ENCODE results near the gene VMP1. TPM values are rescaled to one million over a fixed set of nuclear protein-coding genes. Genes with fewer than 3 reads are reported as not detected.
A peak's percentile ranks its signal among the peaks of the same experiment; 100 is the strongest.
"Not testable (repeated sequence)": the region's sequence is repeated elsewhere in the genome, so short reads cannot be mapped to it uniquely, and the experiment has no call there.

VMP1 gene
- total RNA-seq, 1 donor, result 234 TPM

DNA sequence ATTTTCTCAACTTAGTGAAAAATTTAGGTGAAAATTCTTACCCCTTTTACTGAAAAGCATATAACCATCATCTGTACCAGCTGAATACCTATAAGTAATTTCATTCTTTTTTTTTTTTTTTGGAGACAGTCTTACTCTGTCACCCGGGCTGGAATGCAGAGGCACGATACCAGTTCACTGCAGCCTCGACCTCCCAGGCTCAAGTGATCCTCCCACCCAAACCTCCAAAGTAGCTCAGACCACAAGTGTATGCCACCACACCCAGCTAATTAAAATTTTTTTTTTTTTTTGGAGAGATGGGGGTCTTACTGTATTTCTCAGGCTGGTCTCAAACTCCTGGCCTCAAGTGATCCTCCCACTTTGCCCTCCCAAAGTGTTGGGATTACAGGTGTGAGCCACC is 151.5 kb downstream of the VMP1 start:
- TF ChIP-seq, protein P1, sequence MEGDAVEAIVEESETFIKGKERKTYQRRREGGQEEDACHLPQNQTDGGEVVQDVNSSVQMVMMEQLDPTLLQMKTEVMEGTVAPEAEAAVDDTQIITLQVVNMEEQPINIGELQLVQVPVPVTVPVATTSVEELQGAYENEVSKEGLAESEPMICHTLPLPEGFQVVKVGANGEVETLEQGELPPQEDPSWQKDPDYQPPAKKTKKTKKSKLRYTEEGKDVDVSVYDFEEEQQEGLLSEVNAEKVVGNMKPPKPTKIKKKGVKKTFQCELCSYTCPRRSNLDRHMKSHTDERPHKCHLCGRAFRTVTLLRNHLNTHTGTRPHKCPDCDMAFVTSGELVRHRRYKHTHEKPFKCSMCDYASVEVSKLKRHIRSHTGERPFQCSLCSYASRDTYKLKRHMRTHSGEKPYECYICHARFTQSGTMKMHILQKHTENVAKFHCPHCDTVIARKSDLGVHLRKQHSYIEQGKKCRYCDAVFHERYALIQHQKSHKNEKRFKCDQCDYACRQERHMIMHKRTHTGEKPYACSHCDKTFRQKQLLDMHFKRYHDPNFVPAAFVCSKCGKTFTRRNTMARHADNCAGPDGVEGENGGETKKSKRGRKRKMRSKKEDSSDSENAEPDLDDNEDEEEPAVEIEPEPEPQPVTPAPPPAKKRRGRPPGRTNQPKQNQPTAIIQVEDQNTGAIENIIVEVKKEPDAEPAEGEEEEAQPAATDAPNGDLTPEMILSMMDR (IDR thresholded peaks at IDR 0.05; ENCODE audit: insufficient read depth, low read length), result no peak

DNA sequence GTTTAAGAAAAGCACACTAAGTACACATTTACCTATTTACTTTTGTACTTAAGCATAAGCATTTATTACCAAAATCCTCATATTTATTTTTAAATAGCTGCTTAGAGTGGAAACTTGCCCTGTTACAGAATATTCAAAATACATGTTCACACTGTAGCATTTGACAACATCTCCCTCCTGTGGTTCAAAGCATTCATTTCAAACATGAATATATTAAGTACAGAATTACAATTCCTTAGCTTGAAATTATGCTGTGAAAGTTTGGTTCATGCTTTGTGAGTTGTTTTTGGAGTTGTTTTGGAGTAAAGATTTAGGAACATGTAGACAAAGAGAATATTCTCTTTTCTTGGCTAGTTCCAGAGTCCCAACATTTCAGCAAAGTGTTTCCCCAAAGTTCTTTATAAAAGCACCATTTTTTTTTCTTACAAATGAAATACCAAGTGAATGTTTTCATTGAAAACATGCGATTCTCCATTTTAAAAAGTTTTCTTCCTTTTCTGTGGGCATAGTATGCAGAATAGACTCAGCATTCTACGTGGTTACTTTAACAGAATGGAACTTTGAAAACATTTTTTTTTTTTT is 152.1 kb downstream of the VMP1 start:
- H3K4me3 ChIP-seq (ENCODE audit: low read depth, low read length), result no peak overlapping the region
- DNase-seq (ENCODE audit: low read depth), result peak; percentile 85
- TF ChIP-seq, protein P1 (IDR thresholded peaks at IDR 0.05; ENCODE audit: insufficient read depth, low read length), result peak; percentile 65

More for the DNA sequence above, 151.5 kb downstream of the VMP1 start:
- no peak for DNase-seq (ENCODE audit: low read depth)
- H3K4me3 ChIP-seq (ENCODE audit: low read depth, low read length), result no peak overlapping the region

DNA sequence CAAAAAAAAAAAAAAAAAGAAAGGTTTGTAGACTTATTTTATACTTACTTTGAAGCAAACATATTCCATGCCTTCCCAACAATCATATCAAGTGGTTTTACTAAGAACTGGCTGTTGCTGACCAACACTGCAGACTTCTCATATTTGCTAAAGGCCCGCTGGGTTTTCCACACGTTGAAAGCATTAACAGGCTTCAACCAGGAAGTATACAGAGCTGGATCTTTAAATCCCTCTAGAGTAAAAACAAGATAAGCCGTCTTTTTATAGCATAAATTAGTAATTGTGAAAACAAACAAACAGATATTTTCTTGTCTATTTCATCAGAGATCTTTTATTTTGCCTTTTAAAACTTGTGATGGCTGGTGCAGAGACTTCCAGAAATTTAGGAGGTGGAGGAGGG is 156.2 kb downstream of the VMP1 start:
- H3K4me3 ChIP-seq (ENCODE audit: low read depth, low read length), result no peak overlapping the region
- peak; percentile 50 for DNase-seq (ENCODE audit: low read depth)
- TF ChIP-seq, protein P1 (IDR thresholded peaks at IDR 0.05; ENCODE audit: insufficient read depth, low read length), result no peak

DNA sequence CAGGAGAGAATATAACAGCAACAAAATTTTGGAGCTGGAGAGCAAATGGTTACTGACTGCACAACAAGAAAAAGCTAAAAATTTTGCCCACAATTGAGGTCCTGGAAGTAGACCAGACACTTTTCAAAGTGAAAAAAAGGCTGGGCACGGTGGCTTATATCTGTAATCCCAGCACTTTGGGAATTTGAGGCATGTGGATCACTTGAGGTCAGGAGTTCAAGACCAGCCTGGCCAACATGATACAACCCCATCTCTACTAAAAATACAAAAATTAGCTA is 162.4 kb downstream of the VMP1 start:
- no peak overlapping the region for H3K4me3 ChIP-seq (ENCODE audit: low read depth, low read length)
- no peak for DNase-seq (ENCODE audit: low read depth)
- TF ChIP-seq, protein P1 (IDR thresholded peaks at IDR 0.05; ENCODE audit: insufficient read depth, low read length), result no peak

DNA sequence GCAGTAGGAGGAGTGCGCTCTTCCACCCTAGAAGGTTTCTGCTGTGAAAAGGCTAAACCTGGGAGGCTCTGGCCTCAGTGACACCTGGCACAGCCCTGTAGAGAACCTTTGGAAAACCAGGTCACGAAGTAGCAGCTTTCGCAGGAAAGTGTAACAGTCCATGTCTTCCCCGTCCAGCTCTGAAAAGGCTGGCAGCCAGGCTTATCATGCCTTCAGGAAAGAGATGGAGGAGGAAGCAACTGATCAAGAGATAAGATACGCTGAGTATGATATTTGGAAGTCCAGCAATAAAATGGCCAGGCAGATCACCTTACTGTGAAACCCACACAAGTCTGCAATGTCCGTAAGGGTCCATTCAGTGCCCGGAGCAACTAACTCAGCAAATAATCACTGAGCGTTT is 163.0 kb downstream of the VMP1 start:
- TF ChIP-seq, protein P1 (IDR thresholded peaks at IDR 0.05; ENCODE audit: insufficient read depth, low read length), result no peak
- no peak for DNase-seq (ENCODE audit: low read depth)

DNA sequence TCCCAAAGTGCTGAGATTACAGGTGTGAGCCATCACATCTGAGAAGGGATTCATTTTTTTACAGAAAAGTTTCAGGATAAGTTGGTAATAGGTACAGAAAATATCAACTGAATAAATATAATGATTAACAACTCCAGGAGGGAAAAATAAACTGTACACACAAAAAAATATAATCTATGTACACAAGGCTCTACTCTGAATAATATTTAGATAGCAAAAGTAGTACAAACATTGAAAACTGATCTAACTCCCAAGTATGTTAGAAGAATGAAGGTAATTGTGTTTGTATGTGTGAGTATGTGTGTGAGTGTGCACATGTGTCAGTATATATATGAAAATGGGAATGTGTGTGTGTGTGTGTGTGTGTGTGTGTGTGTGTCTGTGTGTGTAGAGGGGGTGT is 164.9 kb downstream of the VMP1 start:
- TF ChIP-seq, protein P1 (IDR thresholded peaks at IDR 0.05; ENCODE audit: insufficient read depth, low read length), result no peak
- no peak for DNase-seq (ENCODE audit: low read depth)
- no peak overlapping the region for H3K4me3 ChIP-seq (ENCODE audit: low read depth, low read length)

More for the DNA sequence above, 163.0 kb downstream of the VMP1 start:
- no peak overlapping the region for H3K4me3 ChIP-seq (ENCODE audit: low read depth, low read length)

DNA sequence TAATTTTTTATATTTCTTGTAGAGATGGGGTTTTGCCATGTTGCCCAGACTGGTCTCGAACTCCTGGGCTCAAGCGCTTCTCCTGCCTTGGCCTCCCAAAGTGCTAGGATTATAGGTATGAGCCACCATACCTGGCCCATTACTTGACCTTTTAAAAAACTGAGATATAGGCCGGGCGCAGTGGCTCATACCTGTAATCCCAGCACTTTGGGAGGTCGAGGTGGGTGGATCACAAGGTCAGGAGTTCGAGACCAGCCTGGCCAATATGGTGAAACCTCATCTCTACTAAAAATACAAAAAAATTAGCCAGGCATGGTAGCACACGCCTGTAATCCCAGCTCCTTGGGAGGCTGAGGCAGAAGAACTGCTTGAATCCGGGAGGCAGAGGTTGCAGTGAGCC is 166.0 kb downstream of the VMP1 start:
- not testable (repeated sequence) for H3K4me3 ChIP-seq (ENCODE audit: low read depth, low read length); DNase-seq (ENCODE audit: low read depth)

Measured in fibroblast of the aortic adventitia (primary cell).